Measurements from ENCODE around the gene PACRG. TPM values are rescaled to one million over a fixed set of nuclear protein-coding genes. Genes with fewer than 3 reads are reported as not detected.

PACRG gene
- total RNA-seq, 1 experiment from 2014 or later = 0.26 TPM

DNA sequence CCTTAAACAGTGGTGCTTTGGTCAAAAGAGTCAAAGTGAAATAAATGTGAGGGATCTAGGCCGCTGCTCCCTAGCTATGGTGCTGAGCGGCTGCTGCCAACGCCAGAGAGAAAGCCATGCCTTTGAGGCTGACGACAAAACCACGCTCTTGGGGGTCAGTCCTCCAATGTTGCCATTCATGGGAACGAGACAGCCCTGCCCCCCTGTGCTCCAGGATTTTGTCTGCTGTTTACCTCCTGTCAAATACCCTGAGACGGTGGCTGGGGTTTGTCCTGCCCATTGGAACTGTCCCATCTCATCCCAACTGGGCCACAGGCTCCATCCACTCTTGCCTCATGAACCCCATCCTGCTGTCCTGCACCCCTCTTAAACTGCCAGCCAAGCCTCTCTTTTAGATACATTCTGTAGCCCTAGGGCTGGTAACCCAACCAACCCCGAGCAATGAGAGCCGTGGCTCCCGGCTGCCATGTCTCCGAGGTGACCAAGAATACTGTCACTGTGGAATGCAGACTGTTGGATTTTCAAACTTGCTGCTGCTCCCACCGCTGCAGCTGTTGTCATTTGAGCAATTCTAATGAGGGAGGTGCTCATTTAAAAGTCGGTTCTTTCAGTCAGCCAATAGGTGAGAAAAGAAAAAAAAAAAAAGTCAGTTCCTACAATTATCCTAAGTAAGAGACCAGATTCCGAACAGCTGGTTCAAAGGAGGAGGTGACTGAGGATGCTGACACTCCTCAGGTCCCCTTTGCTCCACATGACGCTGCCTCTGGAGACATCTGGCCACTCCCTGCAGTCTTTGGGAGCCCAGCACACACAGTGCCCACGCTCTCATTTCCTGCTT is 613.7 kb downstream of the PACRG start:
- peak overlapping the region in 1 of 3 experiments; percentile 44; a peak in 1 of 7 replicates for H3K27ac Mint-ChIP-seq
- H4K8ac ChIP-seq (replicated peaks; ENCODE audit: insufficient read length, low read depth, low read length) = no peak overlapping the region
- H3K4me2 ChIP-seq (ENCODE audit: insufficient read depth, insufficient read length, low read length) = no peak overlapping the region
- H4K5ac ChIP-seq (ENCODE audit: insufficient read length, low read depth, low read length) = no peak overlapping the region
- H3K9me3 ChIP-seq (ENCODE audit: control insufficient read depth, low read depth, low read length) = no peaks in the 10 kb centered on the region
- no peak overlapping the region for H3K9ac ChIP-seq (ENCODE audit: extremely low read depth, insufficient read length, low read length)
- H3K14ac ChIP-seq (ENCODE audit: insufficient read depth, low read length) = no peak overlapping the region
- no peaks in the 10 kb centered on the region for H3K4me1 ChIP-seq (ENCODE audit: insufficient read depth, low read length)
- H3K36me3 Mint-ChIP-seq (ENCODE audit: insufficient read depth in 1 of 3, low read depth in 3 of 3) = no peaks in the 10 kb centered on the region
- H4K20me1 ChIP-seq (ENCODE audit: control insufficient read depth, insufficient read depth, insufficient read length) = no peaks in the 10 kb centered on the region
- H3K4me1 Mint-ChIP-seq = peaks cover 30 to 37% of the 10 kb centered on the region in 2 experiments
- no peak overlapping the region for H3K56ac ChIP-seq (ENCODE audit: insufficient read length, low read depth, low read length)
- H2BK12ac ChIP-seq (ENCODE audit: insufficient read length, low read depth, low read length) = no peak overlapping the region
- H3K27me3 Mint-ChIP-seq (ENCODE audit: low read depth) = peaks cover 12% of the 10 kb centered on the region
- H2BK5ac ChIP-seq (ENCODE audit: insufficient read length, low read length) = no peak overlapping the region
- H3K79me2 ChIP-seq (ENCODE audit: insufficient read depth, low read length) = no peaks in the 10 kb centered on the region
- WGBS (ENCODE audit: extremely low coverage, insufficient read length, low lambda C conversion rate) = no CpG with 5 or more reads among the region's 16 CpGs
- no peak overlapping the region for H4K91ac ChIP-seq (ENCODE audit: insufficient read length, low read depth, low read length)
- H3K9me3 Mint-ChIP-seq = no peaks in the 10 kb centered on the region; a peak in 1 of 5 replicates
- no peaks in the 10 kb centered on the region for H3K23me2 ChIP-seq (ENCODE audit: insufficient read length, low read depth, low read length, poor library complexity, severe bottlenecking)
- no peak overlapping the region for H2AK5ac ChIP-seq (ENCODE audit: insufficient read length, low read length)
- no peak overlapping the region for H3T11ph ChIP-seq (ENCODE audit: low read length)
- H2BK15ac ChIP-seq (ENCODE audit: low read depth, low read length) = no peak overlapping the region
- H2BK120ac ChIP-seq (ENCODE audit: low read depth, low read length, poor library complexity, severe bottlenecking) = no peak overlapping the region
- H3K79me1 ChIP-seq (ENCODE audit: insufficient read depth, low read depth, low read length, poor library complexity, severe bottlenecking) = no peaks in the 10 kb centered on the region
- no peak overlapping the region for H3K27ac ChIP-seq (ENCODE audit: insufficient read length, low read depth, low read length)
- TF ChIP-seq, protein P1, sequence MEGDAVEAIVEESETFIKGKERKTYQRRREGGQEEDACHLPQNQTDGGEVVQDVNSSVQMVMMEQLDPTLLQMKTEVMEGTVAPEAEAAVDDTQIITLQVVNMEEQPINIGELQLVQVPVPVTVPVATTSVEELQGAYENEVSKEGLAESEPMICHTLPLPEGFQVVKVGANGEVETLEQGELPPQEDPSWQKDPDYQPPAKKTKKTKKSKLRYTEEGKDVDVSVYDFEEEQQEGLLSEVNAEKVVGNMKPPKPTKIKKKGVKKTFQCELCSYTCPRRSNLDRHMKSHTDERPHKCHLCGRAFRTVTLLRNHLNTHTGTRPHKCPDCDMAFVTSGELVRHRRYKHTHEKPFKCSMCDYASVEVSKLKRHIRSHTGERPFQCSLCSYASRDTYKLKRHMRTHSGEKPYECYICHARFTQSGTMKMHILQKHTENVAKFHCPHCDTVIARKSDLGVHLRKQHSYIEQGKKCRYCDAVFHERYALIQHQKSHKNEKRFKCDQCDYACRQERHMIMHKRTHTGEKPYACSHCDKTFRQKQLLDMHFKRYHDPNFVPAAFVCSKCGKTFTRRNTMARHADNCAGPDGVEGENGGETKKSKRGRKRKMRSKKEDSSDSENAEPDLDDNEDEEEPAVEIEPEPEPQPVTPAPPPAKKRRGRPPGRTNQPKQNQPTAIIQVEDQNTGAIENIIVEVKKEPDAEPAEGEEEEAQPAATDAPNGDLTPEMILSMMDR (conservative IDR thresholded peaks at IDR 0.05) = no peak
- H3K4ac ChIP-seq (ENCODE audit: low read depth, low read length) = no peak overlapping the region
- H2AFZ ChIP-seq (ENCODE audit: low read length) = no peak overlapping the region
- H3K27me3 ChIP-seq (ENCODE audit: insufficient read depth, low read length) = no peaks in the 10 kb centered on the region; the same call in 1 of the 2 replicates
- no peak overlapping the region for H3K23ac ChIP-seq (ENCODE audit: insufficient read length, low read depth, low read length)
- H3K18ac ChIP-seq (ENCODE audit: insufficient read length, low read depth, low read length) = no peak overlapping the region
- no peak overlapping the region for H2BK20ac ChIP-seq (ENCODE audit: low read depth, low read length, poor library complexity, severe bottlenecking)
- DNase-seq = no peak
- H3K4me3 Mint-ChIP-seq = no peak overlapping the region; a peak in 1 of 5 replicates
